ENCODE measurements around the gene MEF2B.

Gene MEF2B

DNA sequence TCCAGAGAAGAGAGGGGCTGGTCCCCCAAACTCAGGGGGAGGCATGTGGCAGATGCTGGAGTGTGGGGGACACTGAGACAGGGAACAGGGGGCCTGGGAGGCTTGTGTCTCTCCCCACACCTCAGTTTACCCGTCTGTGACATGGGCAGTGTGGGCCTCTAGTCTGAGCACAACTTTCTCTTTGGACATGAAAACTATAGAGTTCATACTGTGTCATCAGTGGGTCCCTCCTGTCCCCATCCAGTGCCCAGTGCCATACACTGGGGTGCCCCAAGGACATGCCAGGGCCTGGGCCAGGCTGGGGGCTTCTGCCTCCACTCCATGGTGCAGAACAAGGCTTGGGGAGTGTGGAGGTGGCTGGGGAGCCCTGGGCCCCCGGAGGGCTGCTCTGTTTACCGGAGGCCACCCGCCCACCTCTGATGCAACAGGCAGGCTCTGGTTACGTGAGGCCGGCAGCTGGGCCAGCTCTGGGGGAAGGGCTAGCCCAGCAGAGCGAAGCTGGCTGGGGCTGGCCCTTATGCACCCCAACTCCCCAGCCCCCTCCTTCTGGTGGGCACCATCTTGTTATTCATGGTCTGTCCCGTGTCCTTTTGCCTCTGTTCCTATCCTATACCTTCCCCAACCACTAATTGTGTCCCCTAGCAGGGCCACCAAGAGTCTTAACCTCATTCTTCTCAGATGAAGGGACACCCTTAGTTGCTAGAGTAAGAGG lies 1.9 kb upstream of the MEF2B start:
- no peak overlapping the region for H3K27ac ChIP-seq
- no peak overlapping the region for H3K4me3 ChIP-seq (ENCODE audit: low read depth, low read length)
- H3K27me3 ChIP-seq (ENCODE audit: insufficient read depth, low read depth, severe bottlenecking): no peaks in the 10 kb centered on the region
- TF ChIP-seq, protein P1, sequence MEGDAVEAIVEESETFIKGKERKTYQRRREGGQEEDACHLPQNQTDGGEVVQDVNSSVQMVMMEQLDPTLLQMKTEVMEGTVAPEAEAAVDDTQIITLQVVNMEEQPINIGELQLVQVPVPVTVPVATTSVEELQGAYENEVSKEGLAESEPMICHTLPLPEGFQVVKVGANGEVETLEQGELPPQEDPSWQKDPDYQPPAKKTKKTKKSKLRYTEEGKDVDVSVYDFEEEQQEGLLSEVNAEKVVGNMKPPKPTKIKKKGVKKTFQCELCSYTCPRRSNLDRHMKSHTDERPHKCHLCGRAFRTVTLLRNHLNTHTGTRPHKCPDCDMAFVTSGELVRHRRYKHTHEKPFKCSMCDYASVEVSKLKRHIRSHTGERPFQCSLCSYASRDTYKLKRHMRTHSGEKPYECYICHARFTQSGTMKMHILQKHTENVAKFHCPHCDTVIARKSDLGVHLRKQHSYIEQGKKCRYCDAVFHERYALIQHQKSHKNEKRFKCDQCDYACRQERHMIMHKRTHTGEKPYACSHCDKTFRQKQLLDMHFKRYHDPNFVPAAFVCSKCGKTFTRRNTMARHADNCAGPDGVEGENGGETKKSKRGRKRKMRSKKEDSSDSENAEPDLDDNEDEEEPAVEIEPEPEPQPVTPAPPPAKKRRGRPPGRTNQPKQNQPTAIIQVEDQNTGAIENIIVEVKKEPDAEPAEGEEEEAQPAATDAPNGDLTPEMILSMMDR (IDR thresholded peaks at IDR 0.05; ENCODE audit: low read depth, low read length): no peak
- no peaks in the 10 kb centered on the region for H3K9me3 ChIP-seq (ENCODE audit: severe bottlenecking)
- no peaks in the 10 kb centered on the region for H3K36me3 ChIP-seq
- DNase-seq: no peak

GRCh38 chr19:19170873-19171672 lies 1.0 kb upstream of the MEF2B start:
- TF ChIP-seq, protein P1 (IDR thresholded peaks at IDR 0.05; ENCODE audit: low read depth, low read length): no peak
- no peak overlapping the region for H3K27ac ChIP-seq
- no peaks in the 10 kb centered on the region for H3K9me3 ChIP-seq (ENCODE audit: severe bottlenecking)
- no peaks in the 10 kb centered on the region for H3K27me3 ChIP-seq (ENCODE audit: insufficient read depth, low read depth, severe bottlenecking)
- H3K36me3 ChIP-seq: no peaks in the 10 kb centered on the region
- H3K4me3 ChIP-seq (ENCODE audit: low read depth, low read length): no peak overlapping the region
- no peak for DNase-seq

GRCh38 chr19:19169236-19170052 lies 619 bp downstream of the MEF2B start:
- DNase-seq: no peak
- Histone ChIP-seq H3K27me3 (ENCODE audit: insufficient read depth, low read depth, severe bottlenecking) (no peaks in the 10 kb centered on the region), H3K36me3 (no peaks in the 10 kb centered on the region), H3K4me3 (ENCODE audit: low read depth, low read length) (peak overlapping the region; percentile 23), H3K27ac (no peak overlapping the region), H3K9me3 (ENCODE audit: severe bottlenecking) (no peaks in the 10 kb centered on the region)
- TF ChIP-seq, protein P1 (IDR thresholded peaks at IDR 0.05; ENCODE audit: low read depth, low read length): no peak

- no peaks in the 10 kb centered on the region for H3K27me3 ChIP-seq (ENCODE audit: insufficient read depth, low read depth, severe bottlenecking)
- DNase-seq: no peak
- no peaks in the 10 kb centered on the region for H3K9me3 ChIP-seq (ENCODE audit: severe bottlenecking)
- TF ChIP-seq, protein P1 (IDR thresholded peaks at IDR 0.05; ENCODE audit: low read depth, low read length): no peak
- H3K36me3 ChIP-seq: no peaks in the 10 kb centered on the region
- H3K4me3 ChIP-seq (ENCODE audit: low read depth, low read length): no peak overlapping the region
- H3K27ac ChIP-seq: no peak overlapping the region
Observed at GRCh38 chr19:19167612-19168011, 2.5 kb downstream of the MEF2B start.

DNA sequence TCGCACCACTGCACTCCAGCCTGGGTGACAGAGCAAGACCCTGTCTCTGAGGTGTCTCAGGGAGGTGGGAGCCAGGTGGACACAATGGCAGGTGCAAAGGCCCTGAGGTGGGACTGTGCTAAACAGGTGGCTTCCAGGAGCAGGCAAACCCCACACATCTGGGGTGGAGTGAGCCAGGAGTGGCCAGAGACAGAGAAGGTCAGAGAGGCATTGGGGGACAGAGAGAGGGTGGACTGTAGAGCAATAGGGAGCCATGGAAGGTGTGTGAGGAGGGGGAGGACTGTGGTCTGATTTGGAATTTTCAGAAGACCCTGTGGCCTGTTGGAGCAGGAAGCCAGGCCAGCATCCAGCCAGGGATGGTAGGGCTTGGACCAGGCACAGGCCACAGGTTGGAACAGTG lies 4.7 kb downstream of the MEF2B start:
- Histone ChIP-seq H3K9me3 (ENCODE audit: severe bottlenecking) (peaks cover 3% of the 10 kb centered on the region), H3K27me3 (ENCODE audit: insufficient read depth, low read depth, severe bottlenecking) (no peaks in the 10 kb centered on the region), H3K27ac (no peak overlapping the region), H3K4me3 (ENCODE audit: low read depth, low read length) (no peak overlapping the region), H3K36me3 (no peaks in the 10 kb centered on the region)
- DNase-seq: no peak
- TF ChIP-seq, protein P1 (IDR thresholded peaks at IDR 0.05; ENCODE audit: low read depth, low read length): no peak

All from WERI-Rb-1 (cell line).